ENCODE results near the gene PGBD5. TPM values are rescaled to one million over a fixed set of nuclear protein-coding genes. Genes with fewer than 3 reads are reported as not detected.

PGBD5 gene
- 1.3 and 4.2 TPM in 2 replicates for total RNA-seq

GRCh38 chr1:230426246-230427093 lies at the start of gene PGBD5:
PGBD5 (minus strand) TSS chr1:230426332; CDS start chr1:230425928, 404 bp downstream.

Other genes with a start within 250 kb of the PGBD5 start
- gene COG2, start 216.1 kb upstream of the PGBD5 start, total RNA-seq, result 12.0 and 19.4 TPM in 2 replicates

All from airway epithelial cell (primary cell).